ENCODE results near the gene EPSTI1. TPM values are rescaled to one million over a fixed set of nuclear protein-coding genes. Genes with fewer than 3 reads are reported as not detected.

EPSTI1 gene
- total RNA-seq, 4 donors from 2014 or later, result 6.5 to 16.9 (median 11.4) TPM

DNA sequence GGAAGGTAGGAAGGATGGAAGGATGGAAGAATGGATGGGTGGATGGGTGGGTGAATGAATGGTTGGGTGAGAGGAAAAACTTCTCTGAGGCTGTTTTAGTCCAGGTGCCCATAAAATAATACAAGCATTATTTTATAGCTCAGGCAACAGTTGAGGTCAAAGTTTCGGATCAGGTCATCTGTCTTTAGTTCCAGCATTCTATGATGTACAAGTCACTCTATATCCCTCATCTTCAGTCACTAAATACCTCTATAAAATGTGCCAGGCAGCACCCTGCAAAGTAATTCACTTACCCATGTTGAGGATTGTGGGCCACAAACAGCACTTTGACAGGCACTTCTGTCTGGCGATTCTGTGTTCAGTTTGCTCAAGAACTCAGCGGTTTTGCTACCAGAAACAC lies 66.0 kb downstream of the EPSTI1 start:
- no peaks in the 10 kb centered on the region for H3K36me3 ChIP-seq
- intact Hi-C loops (cut with DNase I; ENCODE audit: low total_unique reads), result no loop called here
- no peak overlapping the region for H3K27ac ChIP-seq
- no peak for TF ChIP-seq POLR2A (IDR thresholded peaks at IDR 0.05)
- TF ChIP-seq, protein P1, sequence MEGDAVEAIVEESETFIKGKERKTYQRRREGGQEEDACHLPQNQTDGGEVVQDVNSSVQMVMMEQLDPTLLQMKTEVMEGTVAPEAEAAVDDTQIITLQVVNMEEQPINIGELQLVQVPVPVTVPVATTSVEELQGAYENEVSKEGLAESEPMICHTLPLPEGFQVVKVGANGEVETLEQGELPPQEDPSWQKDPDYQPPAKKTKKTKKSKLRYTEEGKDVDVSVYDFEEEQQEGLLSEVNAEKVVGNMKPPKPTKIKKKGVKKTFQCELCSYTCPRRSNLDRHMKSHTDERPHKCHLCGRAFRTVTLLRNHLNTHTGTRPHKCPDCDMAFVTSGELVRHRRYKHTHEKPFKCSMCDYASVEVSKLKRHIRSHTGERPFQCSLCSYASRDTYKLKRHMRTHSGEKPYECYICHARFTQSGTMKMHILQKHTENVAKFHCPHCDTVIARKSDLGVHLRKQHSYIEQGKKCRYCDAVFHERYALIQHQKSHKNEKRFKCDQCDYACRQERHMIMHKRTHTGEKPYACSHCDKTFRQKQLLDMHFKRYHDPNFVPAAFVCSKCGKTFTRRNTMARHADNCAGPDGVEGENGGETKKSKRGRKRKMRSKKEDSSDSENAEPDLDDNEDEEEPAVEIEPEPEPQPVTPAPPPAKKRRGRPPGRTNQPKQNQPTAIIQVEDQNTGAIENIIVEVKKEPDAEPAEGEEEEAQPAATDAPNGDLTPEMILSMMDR (IDR thresholded peaks at IDR 0.05), result no peak
- H3K9me3 ChIP-seq, result no peaks in the 10 kb centered on the region
- no peaks in the 10 kb centered on the region for H3K4me1 ChIP-seq
- H3K27me3 ChIP-seq, result no peaks in the 10 kb centered on the region
- H3K4me3 ChIP-seq, result no peak overlapping the region
- no peak for DNase-seq

DNA sequence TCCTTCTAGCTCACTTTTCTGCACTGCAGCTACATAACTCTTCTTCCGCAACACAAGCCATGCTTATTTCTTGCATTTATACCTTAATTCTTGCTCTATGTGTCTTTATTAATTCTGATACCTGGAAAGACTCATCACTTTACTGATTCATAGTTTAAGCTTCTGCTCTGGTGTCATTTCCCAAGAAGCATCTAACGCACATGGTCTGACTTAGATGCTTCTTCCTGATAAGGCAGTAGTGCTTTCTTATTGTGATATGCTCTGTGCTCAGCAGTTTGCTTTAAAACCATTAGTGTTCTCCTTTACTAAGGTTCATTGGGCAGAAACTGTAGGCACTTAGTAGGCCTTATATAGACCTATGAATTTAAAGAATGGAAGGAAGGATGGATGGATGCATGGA lies 66.4 kb downstream of the EPSTI1 start:
- Histone ChIP-seq H3K4me3 (no peak overlapping the region), H3K27me3 (no peaks in the 10 kb centered on the region), H3K27ac (no peak overlapping the region), H3K9me3 (no peaks in the 10 kb centered on the region), H3K36me3 (no peaks in the 10 kb centered on the region), H3K4me1 (no peaks in the 10 kb centered on the region)
- intact Hi-C loops (cut with DNase I; ENCODE audit: low total_unique reads), result no loop called here
- no peak for TF ChIP-seq POLR2A (IDR thresholded peaks at IDR 0.05)
- TF ChIP-seq, protein P1 (IDR thresholded peaks at IDR 0.05), result no peak
- DNase-seq, result no peak

DNA sequence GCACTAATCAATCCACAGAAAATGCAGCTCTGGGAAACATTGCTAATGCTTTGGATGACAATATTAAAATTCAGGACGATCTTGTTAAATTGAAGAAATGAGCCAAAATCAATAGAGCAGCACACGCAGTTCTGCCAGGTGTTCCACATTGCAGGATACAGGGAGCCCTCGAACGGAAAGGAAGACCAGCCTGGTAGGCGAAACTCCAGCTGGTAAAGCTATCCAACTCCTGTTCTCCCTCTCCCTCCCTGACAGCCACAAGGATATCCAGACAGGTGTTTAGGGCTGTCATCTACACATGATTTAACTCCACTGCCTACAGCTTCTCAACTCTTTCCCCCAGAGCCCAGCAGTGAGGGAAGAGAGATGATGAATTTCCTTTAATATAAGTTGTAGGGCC lies 67.7 kb downstream of the EPSTI1 start:
- no peaks in the 10 kb centered on the region for H3K9me3 ChIP-seq
- no peak for DNase-seq
- TF ChIP-seq, protein P1 (IDR thresholded peaks at IDR 0.05), result no peak
- TF ChIP-seq POLR2A (IDR thresholded peaks at IDR 0.05), result no peak
- intact Hi-C loops (cut with DNase I; ENCODE audit: low total_unique reads), result no loop called here
- no peak overlapping the region for H3K27ac ChIP-seq
- H3K4me1 ChIP-seq, result no peaks in the 10 kb centered on the region
- no peak overlapping the region for H3K4me3 ChIP-seq
- no peaks in the 10 kb centered on the region for H3K27me3 ChIP-seq
- H3K36me3 ChIP-seq, result no peaks in the 10 kb centered on the region

DNA sequence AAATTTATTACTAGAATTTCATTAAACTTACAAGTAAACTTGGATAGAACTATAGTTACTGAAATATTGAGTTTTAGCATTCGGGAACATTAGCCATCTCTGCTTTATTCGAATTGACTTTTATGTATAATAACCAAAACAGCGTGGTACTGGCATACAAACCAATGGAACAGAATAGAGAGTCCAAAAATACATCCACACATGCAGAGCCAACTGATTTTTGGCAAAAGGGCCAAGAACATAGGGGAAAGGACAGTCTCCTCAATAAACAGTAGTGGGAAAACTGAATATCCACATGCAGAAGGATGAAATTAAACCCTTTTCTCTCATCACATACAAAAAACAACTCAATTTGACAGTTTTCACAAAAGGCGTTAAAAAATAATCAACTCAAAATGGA lies 84.3 kb downstream of the EPSTI1 start:
- no peak for TF ChIP-seq POLR2A (IDR thresholded peaks at IDR 0.05)
- TF ChIP-seq, protein P1 (IDR thresholded peaks at IDR 0.05), result no peak
- intact Hi-C loops (cut with DNase I; ENCODE audit: low total_unique reads), result no loop called here
- no peaks in the 10 kb centered on the region for H3K4me1 ChIP-seq
- no peaks in the 10 kb centered on the region for H3K36me3 ChIP-seq
- H3K27me3 ChIP-seq, result no peaks in the 10 kb centered on the region
- H3K27ac ChIP-seq, result no peak overlapping the region
- H3K9me3 ChIP-seq, result no peaks in the 10 kb centered on the region
- DNase-seq, result no peak
- no peak overlapping the region for H3K4me3 ChIP-seq

DNA sequence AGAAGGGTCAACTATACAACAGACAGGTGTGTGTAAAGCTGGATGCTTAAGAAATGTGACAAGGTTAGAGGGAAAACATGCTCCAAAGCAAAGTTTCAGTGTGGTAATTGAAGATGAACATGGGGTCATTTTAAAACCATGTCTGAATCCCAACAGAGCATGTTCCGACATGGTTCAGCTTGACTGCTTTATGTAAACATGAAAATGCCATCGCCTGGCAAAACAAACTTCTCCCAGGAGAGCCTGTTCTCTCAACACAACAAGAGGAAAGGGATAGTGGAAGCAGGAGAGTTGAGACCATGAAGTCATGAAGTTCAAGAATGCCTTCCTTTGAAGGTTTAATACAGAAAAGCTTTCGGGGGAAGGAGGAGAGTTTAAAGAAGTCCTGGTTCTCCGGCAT lies 85.8 kb downstream of the EPSTI1 start:
- Histone ChIP-seq H3K4me1 (no peaks in the 10 kb centered on the region), H3K27ac (no peak overlapping the region), H3K36me3 (no peaks in the 10 kb centered on the region), H3K4me3 (no peak overlapping the region), H3K9me3 (no peaks in the 10 kb centered on the region), H3K27me3 (no peaks in the 10 kb centered on the region)
- intact Hi-C loops (cut with DNase I; ENCODE audit: low total_unique reads), result no loop called here
- TF ChIP-seq POLR2A (IDR thresholded peaks at IDR 0.05), result no peak
- TF ChIP-seq, protein P1 (IDR thresholded peaks at IDR 0.05), result no peak
- DNase-seq, result no peak
